Ureter (tissue), 1 donor: ENCODE results near the gene BIN2. TPM values are rescaled to one million over a fixed set of nuclear protein-coding genes. Genes with fewer than 3 reads are reported as not detected.

Source experiments
- DNase-seq: peaks from one replicate; pipeline ENCODE4 v3.0.0-alpha.2; 2020; ENCODE audit warnings: low spot score
- total RNA-seq: library from RNA; stranded (reverse); gene quantifications from one replicate; pipeline ENCODE4 v1.2.4, GENCODE V29; 2023
- donor health status: DM: yes; HTN: yes; CAD: no.

BIN2 gene
- total RNA-seq: 5.0 TPM

- peak; percentile 49 for DNase-seq
Measured at GRCh38 chr12:51323966-51324895, at the start of gene BIN2. Gene BIN2 (minus strand): TSS chr12:51324174. CDS start chr12:51324102, 72 bp downstream.

GRCh38 chr12:51373187-51373586, 49.2 kb upstream of the BIN2 start:
- no peak for DNase-seq

GRCh38 chr12:51372021-51372420, 48.0 kb upstream of the BIN2 start:
- no peak for DNase-seq

- DNase-seq: peak; percentile 75
Measured at GRCh38 chr12:51371295-51371953, 47.5 kb upstream of the BIN2 start.

GRCh38 chr12:51370667-51371066, 46.7 kb upstream of the BIN2 start:
- no peak for DNase-seq

- no peak for DNase-seq
Measured at GRCh38 chr12:51369581-51369980, 45.6 kb upstream of the BIN2 start.

- DNase-seq: peak; percentile 51
Measured at GRCh38 chr12:51368640-51369517, 44.9 kb upstream of the BIN2 start.

- DNase-seq: no peak
Measured at GRCh38 chr12:51365276-51365675, 41.3 kb upstream of the BIN2 start.

- DNase-seq: no peak
Measured at GRCh38 chr12:51364001-51364400, 40.0 kb upstream of the BIN2 start.

GRCh38 chr12:51362747-51363342, 38.9 kb upstream of the BIN2 start:
- DNase-seq: no peak

- DNase-seq: no peak
Measured at GRCh38 chr12:51362307-51362706, 38.3 kb upstream of the BIN2 start.

- no peak for DNase-seq
Measured at GRCh38 chr12:51361161-51362016, 37.4 kb upstream of the BIN2 start.

GRCh38 chr12:51360315-51360714, 36.3 kb upstream of the BIN2 start:
- DNase-seq: no peak

- DNase-seq: no peak
Measured at GRCh38 chr12:51359851-51360250, 35.9 kb upstream of the BIN2 start.

- no peak for DNase-seq
Measured at GRCh38 chr12:51358496-51358895, 34.5 kb upstream of the BIN2 start.

- DNase-seq: no peak
Measured at GRCh38 chr12:51357374-51358047, 33.5 kb upstream of the BIN2 start.

- DNase-seq: no peak
Measured at GRCh38 chr12:51351913-51352532, 28.0 kb upstream of the BIN2 start.

GRCh38 chr12:51349026-51349425, 25.1 kb upstream of the BIN2 start:
- DNase-seq: no peak

GRCh38 chr12:51348116-51348515, 24.1 kb upstream of the BIN2 start:
- no peak for DNase-seq

GRCh38 chr12:51346581-51346980, 22.6 kb upstream of the BIN2 start, which contains the start of gene CELA1:
Gene CELA1 (minus strand): TSS chr12:51346679. CDS start chr12:51346638, 41 bp downstream.
- no peak for DNase-seq
